ENCODE data around the gene SVEP1.

DNA sequence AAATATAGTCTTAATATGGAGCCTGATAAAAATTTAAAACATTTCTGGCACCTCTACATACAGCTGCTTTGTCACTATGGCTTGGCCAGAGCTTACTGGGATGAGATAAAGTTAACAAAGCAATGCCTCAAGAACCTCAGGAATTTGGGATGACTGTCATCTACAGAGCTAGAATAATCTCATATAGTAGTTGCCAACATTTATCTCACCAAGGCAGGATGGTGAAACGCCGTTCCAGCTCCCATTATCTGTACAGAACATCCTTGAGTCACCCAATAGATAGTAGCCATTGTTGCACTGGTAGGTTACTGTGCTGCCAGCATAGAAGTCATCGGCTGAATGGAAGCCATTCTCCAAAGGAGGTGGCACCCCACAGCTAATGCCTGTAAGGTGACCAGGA is 147.3 kb downstream of the SVEP1 start:
- TF ChIP-seq CTCF (IDR thresholded peaks at IDR 0.05; ENCODE audit: low read length), result no peak
- TF ChIP-seq EZH2 (IDR thresholded peaks at IDR 0.05; ENCODE audit: borderline replicate concordance, low read length), result no peak

Data from OCI-LY1 (cell line).